Esophagus squamous epithelium (tissue), 4 donors: ENCODE results near the gene PDE4C.

ENCODE experiments used
- CTCF ChIP-seq, 6 experiments: fragments of 450-650 bp in 4 of 6; fragments of 200-600 bp in 2 of 6; sonication (generic) in 2 of 6; IDR thresholded peaks; one replicate each; pipeline ENCODE4 v1.5.1; 2016 to 2019; ENCODE audit warnings: antibody characterized with exemption in 6 of 6, mild to moderate bottlenecking in 4 of 6, moderate library complexity in 4 of 6
- POLR2A ChIP-seq, 4 donors: fragments of 450-650 bp; IDR thresholded peaks; one replicate each; pipeline ENCODE4 v1.6.1; 2017; ENCODE audit warnings: antibody characterized with exemption in 4 of 4, mild to moderate bottlenecking in 4 of 4, moderate library complexity in 3 of 4

GRCh38 chr19:18194181-18194530 is 32.1 kb downstream of the PDE4C start:
- TF ChIP-seq CTCF (IDR thresholded peaks at IDR 0.05), result no peak
- no peak for TF ChIP-seq POLR2A (IDR thresholded peaks at IDR 0.05)
